H54 (cell line): ENCODE data around the gene ITCH.
"Not testable (repeated sequence)": the region's sequence is repeated elsewhere in the genome, so short reads cannot be mapped to it uniquely, and the experiment has no call there.

Source experiments
- DNase-seq: peaks from one replicate; pipeline ENCODE4 v3.0.0; 2011; ENCODE audit warnings: low spot score, mixed read lengths; ENCODE audit not compliant: insufficient read length
- FAIRE-seq: peaks from 3 replicates; lab custom pipeline; 2011; peaks lifted over from hg19 to GRCh38; lab: Jason Lieb, UNC
- POLR2A ChIP-seq: IDR thresholded peaks from 2 replicates; pipeline ENCODE4 v1.6.1; 2011; ENCODE audit warnings: low read depth, mild to moderate bottlenecking, low read length

The ITCH gene

DNA sequence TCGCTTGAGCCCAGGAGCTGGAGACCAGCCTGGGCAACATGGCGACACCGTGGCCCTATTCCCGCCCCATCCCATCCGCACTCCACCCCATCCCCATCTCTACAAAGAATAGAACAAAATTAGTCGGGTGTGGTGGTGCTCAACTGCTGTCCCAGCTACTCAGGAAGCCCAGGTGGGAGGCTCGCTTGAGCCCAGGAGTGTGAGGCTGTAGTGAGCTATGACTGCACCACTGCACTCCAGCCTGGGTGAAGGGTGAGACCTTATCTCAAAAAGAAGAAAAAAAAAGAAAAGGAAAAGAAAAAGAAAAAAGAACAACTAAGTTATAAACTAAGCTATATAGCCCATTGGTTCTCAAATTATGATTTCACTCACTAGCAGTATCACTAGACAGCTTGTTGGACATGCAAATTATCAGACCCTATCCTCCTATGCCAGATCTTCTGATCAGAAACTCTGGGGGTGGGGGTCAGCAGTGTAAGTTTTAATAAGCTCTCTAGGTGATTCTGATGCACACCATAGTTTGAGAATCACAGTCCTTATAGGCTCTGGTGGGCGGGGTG is 491 bp upstream of the ITCH start:
- no peak for FAIRE-seq
- no peak for DNase-seq
- no peak for TF ChIP-seq POLR2A

DNA sequence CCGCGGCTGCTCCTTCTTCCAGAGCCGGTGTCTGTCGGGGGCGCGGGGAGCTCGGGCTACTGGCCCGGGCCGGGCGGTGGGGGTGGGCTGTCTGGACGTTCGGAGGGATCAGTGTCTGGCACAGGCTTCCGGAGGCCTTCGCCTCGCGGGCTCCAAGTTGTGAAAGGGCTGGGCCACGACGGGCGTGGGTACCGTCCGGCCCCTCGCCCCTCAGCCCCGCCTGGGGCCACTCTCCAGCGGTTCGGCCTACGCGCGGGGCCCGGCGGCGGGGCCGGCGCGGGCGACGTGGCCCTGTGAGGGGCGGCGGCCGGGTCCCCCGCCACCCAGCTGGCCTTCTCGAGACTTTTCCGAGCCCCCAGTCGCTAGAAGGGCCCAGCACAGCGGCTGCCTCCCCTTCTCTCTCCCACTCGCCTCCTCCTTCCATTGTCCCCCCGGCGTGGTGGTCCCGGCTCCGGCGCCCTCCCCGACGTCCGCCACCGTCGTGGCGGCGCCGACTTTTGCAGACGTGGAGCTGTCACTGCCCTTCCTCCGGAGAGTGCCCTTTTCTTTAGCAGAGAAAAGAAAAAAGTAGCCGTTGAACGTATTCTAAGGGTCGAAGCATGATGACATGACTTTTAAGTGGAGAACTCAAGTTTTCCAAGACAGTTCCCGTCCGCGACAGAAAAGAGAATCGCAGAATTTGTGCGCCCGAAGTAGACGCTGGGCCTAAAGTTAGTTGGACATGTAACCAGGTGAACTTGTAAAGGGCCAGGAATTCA is 571 bp downstream of the ITCH start:
- peak; percentile 33 for DNase-seq
- no peak for FAIRE-seq
- no peak for TF ChIP-seq POLR2A

GRCh38 chr20:34364223-34364506 is 1.1 kb downstream of the ITCH start:
- TF ChIP-seq POLR2A = no peak
- DNase-seq = no peak
- no peak for FAIRE-seq

GRCh38 chr20:34365765-34366213 is 2.7 kb downstream of the ITCH start:
- no peak for TF ChIP-seq POLR2A
- no peak for DNase-seq
- no peak for FAIRE-seq

DNA sequence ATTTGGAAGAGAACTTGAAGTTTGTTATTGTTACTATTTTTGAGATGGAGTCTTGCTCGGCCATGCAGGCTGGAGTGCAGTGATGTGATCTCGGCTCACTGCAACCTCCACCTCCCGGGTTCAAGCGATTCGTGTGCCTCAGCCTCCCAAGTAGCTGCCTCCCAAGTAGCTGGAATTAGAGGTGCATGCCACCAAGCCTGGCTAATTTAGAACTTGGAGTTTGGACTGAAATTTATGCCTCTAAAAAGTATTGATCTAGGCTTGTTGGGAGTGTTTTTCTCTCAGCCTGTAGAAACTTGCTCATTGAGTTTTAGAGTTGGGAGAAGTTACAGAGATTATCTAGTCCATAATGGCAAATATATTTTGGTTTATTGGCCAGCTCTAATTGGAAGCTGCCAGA is 4.1 kb downstream of the ITCH start:
- FAIRE-seq (no peak), DNase-seq (no peak)
- TF ChIP-seq POLR2A = no peak

DNA sequence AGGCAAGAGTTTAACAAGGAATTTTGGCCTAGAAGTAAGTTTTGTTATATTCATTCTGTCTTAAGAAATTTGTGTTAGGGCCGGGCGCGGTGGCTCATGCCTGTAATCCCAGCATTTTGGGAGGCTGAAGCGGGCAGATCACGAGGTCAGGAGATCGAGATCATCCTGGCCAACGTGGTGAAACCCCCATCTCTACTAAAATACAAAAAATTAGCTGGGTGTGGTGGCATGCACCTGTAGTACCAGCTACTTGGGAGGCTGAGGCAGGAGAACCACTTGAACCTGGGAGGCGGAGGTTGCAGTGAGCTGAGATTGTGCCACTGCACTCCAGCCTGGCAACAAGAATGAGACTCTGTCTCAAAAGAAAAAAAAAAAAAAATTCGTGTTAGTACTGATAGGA is 4.8 kb downstream of the ITCH start:
- not testable (repeated sequence) for DNase-seq, FAIRE-seq

DNA sequence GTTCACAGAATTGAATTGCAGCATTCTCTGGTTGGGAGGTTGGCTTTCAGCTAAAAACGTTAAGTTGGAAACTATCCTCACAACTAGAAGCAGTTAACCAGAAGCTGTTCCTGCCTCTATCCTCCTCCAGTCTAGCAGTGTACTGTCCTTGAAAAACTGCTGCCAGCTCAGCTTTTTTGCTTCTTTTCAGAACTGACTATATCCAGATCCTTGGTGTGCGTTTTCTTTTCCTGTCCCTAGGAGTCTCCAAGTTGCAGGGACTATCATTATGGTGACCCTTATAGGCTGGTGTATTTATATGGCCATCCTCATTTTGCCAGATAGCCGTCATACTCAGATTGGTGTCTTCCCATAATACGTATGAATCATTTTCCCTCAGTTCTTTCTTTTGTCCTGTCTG is 5.5 kb downstream of the ITCH start:
- TF ChIP-seq POLR2A = no peak
- FAIRE-seq = no peak
- no peak for DNase-seq

DNA sequence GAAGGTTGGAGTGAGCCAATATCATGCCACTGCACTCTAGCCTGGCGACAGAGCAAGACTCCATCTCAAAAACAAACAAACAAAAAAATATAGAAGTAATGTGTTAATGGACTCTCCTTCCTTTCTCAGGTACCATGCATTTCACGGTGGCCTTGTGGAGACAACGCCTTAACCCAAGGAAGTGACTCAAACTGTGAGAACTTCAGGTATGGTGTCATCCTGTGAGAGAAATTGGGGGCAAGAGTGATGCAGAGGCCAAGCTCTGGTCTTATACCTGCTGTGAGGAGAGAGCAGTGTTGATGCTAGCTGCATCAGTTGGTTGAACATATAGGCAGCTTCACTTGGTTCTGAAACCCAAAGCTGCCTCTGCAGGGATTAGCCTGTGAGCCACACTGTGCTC is 6.2 kb downstream of the ITCH start:
- DNase-seq (no peak), FAIRE-seq (no peak)
- TF ChIP-seq POLR2A = no peak

DNA sequence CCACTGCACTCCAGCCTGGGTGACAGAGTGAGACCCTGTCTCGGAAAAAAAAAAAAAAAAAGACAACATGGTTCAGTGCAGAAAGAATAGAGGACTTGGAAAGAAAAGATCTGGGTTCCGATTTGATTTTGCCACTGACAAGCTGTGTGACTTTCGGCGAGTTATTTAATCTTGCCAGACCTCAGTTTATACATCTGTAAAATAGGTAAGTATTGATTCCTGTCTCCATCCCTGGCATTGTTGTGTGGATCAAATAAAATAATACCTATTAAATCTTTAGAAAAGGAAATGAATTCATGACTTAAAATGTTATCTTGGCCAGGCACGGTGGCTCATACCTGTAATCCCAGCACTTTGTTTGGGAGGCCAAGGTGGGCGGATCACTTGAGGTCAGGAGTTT is 7.0 kb downstream of the ITCH start:
- FAIRE-seq (no peak), DNase-seq (no peak)
- TF ChIP-seq POLR2A = no peak

- TF ChIP-seq POLR2A = no peak
- DNase-seq (no peak), FAIRE-seq (no peak)
These were observed 10.4 kb downstream of the ITCH start for GRCh38 chr20:34373445-34373844.

- no peak for FAIRE-seq
- no peak for TF ChIP-seq POLR2A
- no peak for DNase-seq
These were observed 11.2 kb downstream of the ITCH start for GRCh38 chr20:34374209-34374760.

GRCh38 chr20:34375977-34376430 is 12.9 kb downstream of the ITCH start:
- FAIRE-seq (no peak), DNase-seq (no peak)

DNA sequence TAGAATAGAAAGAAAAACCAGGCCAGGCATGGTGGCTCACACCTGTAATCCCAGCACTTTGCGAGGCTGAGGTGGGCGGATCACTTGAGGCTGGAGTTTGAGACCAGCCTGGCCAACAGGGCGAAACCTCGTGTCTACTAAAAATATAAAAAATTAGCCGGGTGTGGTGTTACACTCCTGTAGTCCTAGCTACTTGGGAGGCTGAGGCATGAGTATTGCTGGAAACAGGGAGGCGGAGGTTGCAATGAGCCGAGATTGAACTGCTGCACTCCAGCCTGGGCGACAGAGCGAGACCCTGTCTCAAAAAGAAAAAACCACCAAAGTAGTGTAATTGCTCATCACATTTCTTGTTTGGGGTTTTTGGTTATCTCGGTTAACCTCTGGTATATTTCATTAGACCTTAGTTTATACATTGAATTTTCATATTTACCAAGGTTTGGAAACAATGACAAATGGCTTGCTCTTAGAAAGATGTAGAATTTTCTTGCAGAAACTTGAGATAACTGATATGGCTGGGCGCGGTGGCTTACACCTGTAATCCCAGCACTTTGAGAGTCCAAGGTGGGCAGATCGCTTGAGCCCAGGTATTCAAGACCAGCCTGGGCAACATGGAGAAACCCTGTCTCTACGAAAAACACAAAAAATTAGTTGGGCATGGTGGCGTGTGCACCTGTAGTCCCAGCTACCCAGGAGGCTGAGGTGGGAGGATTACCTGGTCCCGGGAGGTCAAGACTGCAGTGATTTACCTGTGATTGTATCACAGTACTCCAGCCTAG is 14.2 kb downstream of the ITCH start:
- no peak for TF ChIP-seq POLR2A

More at GRCh38 chr20:34375977-34376430, 12.9 kb downstream of the ITCH start:
- TF ChIP-seq POLR2A = no peak

DNA sequence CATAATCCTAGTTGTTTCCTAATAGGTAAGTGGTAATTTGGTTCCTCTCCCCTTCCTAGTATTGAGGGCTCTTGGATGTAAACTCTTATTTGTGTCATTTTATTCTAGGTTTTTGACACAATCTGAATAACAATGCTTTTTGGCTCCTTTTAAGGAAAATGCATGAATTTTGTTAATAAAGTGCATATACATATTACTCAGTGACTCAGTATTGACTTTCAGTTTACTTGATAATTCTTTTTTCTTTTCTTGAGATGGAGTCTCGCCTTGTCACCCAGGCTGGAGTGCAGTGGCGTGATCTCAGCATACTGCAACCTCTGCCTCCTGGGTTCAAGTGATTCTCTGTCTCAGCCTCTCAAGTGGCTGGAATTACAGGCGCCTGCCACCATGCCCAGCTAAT is 19.1 kb downstream of the ITCH start:
- DNase-seq (no peak), FAIRE-seq (no peak)
- TF ChIP-seq POLR2A = no peak

More for the DNA sequence above, 14.2 kb downstream of the ITCH start:
- FAIRE-seq (no peak), DNase-seq (no peak)

- not testable (repeated sequence) for FAIRE-seq, DNase-seq
These were observed 19.9 kb downstream of the ITCH start for GRCh38 chr20:34382877-34383455.
